ENCODE measurements around the gene ESRRG.

Gene ESRRG

GRCh38 chr1:216723274-216723780 lies at the start of gene ESRRG:
ESRRG (minus strand) TSS chr1:216723429; CDS start chr1:216723299, 130 bp downstream.
- no peak for DNase-seq (ENCODE audit: low read depth, low spot score)

GRCh38 chr1:216771922-216772321 lies 48.7 kb upstream of the ESRRG start:
- no peak for DNase-seq (ENCODE audit: low read depth, low spot score)

GRCh38 chr1:216766633-216767327 lies 43.6 kb upstream of the ESRRG start:
- no peak for DNase-seq (ENCODE audit: low read depth, low spot score)

- DNase-seq (ENCODE audit: low read depth, low spot score) = no peak
Measured at GRCh38 chr1:216765346-216766300, 42.4 kb upstream of the ESRRG start.

- DNase-seq (ENCODE audit: low read depth, low spot score) = no peak
Measured at GRCh38 chr1:216758161-216758560, 34.9 kb upstream of the ESRRG start.

GRCh38 chr1:216757110-216757509 lies 33.9 kb upstream of the ESRRG start:
- no peak for DNase-seq (ENCODE audit: low read depth, low spot score)

GRCh38 chr1:216750961-216751360 lies 27.7 kb upstream of the ESRRG start:
- no peak for DNase-seq (ENCODE audit: low read depth, low spot score)

DNA sequence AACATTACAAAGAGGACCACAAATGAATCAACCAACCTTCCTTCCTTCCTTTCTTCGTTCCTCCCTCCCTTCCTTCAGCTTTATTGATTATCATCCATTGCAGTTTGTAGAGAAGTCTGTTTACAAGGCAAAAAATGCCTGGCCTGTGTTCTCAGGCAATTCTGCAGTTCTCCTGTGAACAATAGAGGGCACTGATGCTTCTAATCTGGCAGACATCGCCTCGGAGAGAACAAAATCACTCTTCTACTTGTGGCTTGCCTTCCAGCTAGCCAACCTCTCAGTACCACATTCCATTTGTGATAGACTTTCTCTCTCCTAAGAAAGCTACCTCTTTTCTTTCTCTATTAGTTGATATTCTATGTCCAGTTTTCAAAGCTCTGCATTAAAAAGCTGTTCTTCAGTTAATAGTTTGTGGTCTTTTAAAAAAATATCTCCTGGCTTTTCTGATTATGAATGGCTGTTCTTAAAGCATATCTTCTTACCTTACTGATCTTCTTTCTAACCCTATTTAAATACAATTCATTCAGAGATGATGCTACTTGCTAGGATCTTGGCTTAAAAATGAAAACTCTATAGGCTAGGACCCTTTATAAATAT lies 26.9 kb upstream of the ESRRG start:
- DNase-seq (ENCODE audit: low read depth, low spot score) = peak; percentile 15

DNA sequence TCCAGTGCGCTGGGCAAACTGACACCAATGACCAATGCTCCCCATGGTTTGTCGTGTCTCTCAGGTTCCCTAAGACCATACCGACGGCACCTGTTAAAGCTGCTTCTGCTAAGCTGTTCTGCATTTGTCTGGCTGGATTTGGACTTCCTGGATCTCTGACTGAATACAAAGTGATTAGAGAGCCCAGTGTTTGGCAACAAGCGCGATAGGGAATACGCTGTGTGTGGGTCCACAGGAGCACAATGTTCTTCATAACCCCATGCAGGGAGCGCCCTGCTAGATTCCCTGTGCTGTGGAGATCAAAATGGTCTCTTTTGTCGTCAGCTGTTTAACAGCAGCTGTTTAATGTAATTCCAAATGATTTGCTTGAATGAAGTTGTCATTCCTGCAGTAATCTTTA lies 26.0 kb upstream of the ESRRG start:
- no peak for DNase-seq (ENCODE audit: low read depth, low spot score)

GRCh38 chr1:216742625-216743024 lies 19.4 kb upstream of the ESRRG start:
- DNase-seq (ENCODE audit: low read depth, low spot score) = no peak

DNA sequence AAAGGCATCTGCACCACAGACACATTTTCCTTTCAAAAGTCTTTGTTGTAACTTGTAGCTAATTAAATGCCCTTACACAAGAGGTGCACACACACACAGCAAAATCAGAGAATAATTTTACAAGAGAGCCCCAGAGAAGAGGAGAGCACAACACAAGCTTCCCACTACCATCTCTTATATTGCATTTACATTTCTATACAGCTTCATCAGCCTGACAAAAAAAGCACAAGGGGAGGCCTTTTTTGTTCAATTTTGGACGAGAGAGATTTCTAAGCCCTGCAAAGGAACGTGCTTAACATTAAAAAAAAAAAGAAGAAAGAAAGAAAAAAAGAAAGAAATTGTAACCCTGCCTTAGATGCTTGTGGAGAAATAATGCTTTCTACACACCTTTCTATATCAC lies 17.1 kb upstream of the ESRRG start:
- DNase-seq (ENCODE audit: low read depth, low spot score) = no peak

- no peak for DNase-seq (ENCODE audit: low read depth, low spot score)
Measured at GRCh38 chr1:216739793-216740192, 16.6 kb upstream of the ESRRG start.

- DNase-seq (ENCODE audit: low read depth, low spot score) = no peak
Measured at GRCh38 chr1:216732121-216732520, 8.9 kb upstream of the ESRRG start.

- no peak for DNase-seq (ENCODE audit: low read depth, low spot score)
Measured at GRCh38 chr1:216731562-216731961, 8.3 kb upstream of the ESRRG start.

DNA sequence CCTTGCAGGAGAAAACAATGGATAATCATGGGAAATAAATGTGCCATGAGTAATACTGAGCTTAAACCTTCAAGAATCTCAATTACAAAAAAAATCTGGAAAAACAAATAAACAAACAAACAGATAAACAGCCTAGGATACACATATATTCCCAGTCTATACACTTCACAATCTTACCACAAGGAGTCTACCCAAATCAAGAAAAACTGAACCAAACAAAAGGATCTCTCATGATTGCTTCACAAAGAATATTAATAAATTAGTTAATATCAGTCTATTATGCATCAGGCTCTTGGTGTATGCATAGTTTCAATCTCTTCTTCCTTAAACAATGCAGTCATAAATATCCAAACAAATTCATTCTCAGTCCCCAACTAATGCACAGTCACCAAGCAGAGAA lies 3.2 kb upstream of the ESRRG start:
- no peak for DNase-seq (ENCODE audit: low read depth, low spot score)

DNA sequence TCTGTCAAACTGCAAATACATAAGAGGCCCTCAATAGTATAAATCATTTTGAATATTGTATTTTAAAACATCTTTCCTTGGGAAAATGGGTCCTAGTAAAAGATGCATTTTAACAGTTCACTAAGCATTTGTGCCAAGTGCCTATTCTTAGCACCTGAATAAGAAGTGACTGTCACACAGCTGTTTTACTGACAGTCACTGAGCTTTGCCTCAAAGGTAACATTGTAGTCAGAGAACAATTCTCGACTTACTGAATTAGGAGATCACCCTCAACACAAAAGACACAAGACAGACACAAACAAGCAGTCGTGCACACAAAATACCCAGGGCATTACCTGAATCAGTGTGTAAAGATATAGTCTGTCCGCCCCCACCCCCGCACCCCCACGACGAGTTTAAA lies 408 bp downstream of the ESRRG start:
- DNase-seq (ENCODE audit: low read depth, low spot score) = no peak

DNA sequence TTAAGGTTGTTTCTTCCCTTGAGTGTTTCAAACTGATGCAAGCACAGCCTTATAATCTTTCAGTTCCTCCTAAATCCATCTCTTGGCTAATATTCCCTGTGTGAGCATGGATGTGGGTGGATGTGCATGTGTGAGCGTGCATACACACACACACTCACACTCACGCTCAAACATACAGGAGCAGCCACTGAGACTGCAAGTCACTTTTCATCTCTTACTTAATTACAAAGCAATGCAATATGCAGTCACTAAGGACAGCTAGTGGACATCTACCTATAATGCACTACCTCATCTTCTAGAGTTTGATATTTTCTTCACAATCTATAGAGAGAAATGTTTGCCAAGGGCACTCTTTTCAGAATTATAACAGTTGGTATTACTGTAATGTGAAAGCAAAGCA lies 1.4 kb downstream of the ESRRG start:
- DNase-seq (ENCODE audit: low read depth, low spot score) = no peak

DNA sequence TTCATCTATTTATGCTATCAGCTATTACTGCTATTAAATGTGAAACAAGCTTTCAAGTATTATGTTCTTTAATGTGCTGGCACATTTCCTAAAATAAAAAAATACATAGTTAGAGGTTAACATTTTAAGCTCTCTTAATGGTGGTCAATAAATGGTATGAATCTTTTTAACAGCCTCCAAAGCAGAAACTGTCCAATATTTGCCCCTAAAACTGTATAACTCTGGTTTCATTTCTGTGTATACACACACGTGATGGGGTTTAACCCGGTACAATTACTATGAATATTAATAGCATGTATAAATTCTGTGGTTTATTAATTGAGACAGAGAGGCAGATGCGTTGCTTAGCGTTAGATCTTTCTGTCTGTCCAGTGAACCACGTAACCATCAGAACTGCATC lies 2.2 kb downstream of the ESRRG start:
- no peak for DNase-seq (ENCODE audit: low read depth, low spot score)

GRCh38 chr1:216711712-216712111 lies 11.5 kb downstream of the ESRRG start:
- DNase-seq (ENCODE audit: low read depth, low spot score) = no peak

GRCh38 chr1:216710598-216711333 lies 12.5 kb downstream of the ESRRG start:
- no peak for DNase-seq (ENCODE audit: low read depth, low spot score)

DNA sequence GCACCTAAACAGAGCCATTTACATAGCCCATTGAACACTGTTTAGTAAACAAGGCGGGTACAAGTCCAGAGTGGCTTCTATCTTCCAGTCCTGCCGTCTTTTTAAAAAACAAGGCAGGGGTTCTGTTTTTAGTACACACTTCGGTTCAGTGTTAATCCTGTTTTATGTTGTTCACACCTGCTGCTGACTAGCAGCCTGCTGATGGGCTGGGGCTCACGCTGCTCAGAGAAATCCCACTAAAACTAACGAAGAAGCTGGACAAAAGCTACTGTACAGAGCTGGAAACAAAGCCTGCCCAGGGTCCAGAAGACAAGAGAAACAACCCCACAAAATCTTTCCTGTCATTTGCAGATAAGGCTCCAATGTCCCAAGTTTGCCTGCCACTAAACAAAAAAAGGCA lies 13.2 kb downstream of the ESRRG start:
- no peak for DNase-seq (ENCODE audit: low read depth, low spot score)

DNA sequence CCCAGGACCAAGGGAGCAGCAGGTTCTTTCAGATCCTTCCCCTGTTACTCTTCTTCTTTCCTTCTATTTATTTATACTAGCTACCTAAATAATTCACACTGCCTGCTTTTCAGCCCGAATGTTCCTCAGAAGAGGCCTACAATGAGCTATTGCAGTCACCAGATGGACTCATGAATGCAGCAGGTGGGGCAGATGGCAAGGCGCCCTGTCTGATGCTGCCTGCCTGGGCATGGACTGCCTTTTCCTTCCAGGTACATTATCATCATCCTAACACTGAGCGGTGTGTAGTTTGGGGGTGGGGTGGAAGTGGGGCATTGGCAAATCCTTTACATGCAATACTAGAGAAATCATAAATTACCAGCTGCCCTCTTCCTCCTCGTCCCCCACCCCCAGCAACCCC lies 17.6 kb downstream of the ESRRG start:
- no peak for DNase-seq (ENCODE audit: low read depth, low spot score)

Measured in iPS DF 19.7 (cell line).